ENCODE data around the gene KRT85.
"Not testable (repeated sequence)": the region's sequence is repeated elsewhere in the genome, so short reads cannot be mapped to it uniquely, and the experiment has no call there.

Gene KRT85

DNA sequence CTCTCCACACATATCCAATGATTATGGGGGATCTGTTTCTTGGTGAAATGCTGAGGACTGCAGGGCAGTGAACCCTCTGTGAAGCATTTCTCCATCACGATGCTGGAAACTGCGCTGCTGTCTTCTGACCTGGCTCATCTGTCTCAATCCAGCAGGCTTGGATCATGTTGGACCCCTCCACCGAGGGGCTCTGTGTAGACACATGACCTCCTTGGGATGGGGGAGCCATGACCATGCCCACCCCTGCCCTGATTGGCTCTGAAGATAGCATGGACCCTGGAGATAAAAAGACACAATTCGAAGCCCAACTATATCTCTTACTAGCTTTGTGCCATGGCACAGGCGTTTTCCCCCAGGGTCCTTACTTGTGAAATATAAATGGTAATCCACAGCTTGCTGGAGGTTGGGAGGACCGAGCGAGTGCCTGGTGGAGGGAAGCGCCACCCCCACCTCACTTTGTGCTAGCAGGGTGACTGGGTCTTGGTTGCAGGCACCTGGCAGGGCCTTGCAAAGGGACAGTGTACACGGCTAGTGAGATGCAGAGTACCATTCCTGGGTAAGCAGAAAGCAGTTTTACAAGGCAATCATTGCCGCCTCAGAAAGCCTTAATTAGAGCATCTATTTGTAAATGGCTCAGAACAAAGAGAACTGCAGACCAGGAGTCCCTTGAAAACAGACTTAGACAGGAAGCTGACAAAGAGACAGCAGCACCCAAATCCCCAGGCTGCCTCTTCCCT lies 43.7 kb downstream of the KRT85 start:
- DNase-seq (ENCODE audit: low read depth): no peak

DNA sequence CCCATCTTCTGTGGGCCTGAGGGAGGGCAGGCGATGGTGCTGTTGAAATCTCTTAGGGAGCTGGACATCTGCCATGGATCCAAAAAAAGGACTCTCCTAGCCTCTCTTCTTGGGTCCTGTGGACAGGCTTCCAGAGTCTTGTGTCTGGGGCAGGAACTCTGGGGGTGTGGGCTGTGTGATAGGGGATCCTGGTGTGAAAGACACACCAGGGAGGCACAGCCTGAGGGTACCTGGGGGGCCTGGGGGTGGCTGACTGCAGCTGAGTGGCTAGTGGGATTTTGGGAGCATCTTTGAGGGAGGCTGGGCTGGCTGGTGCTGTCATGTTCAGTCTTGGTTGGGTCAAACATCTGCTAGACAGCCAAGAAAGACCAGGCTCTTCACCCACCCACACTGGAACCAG lies 44.3 kb downstream of the KRT85 start:
- DNase-seq (ENCODE audit: low read depth): no peak

DNA sequence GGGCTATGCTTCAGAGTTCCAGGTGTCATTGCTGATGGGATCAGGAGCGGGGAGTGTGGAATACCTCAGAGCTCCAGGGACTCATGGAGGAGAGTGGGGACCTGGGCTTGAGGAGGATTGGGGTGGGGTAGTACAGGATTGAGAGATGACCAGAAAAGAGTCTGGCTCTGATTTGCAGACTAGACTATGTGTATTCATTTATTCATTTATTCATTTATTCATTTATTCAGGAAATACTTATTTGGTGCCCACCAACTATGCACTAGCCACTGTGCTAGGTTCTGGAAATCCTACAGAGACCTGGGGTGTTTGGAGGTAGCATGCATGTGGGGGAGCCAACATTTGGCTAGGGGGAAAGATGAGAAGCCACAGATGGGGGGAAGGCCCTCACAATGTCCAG lies 45.2 kb downstream of the KRT85 start:
- DNase-seq (ENCODE audit: low read depth): no peak

DNA sequence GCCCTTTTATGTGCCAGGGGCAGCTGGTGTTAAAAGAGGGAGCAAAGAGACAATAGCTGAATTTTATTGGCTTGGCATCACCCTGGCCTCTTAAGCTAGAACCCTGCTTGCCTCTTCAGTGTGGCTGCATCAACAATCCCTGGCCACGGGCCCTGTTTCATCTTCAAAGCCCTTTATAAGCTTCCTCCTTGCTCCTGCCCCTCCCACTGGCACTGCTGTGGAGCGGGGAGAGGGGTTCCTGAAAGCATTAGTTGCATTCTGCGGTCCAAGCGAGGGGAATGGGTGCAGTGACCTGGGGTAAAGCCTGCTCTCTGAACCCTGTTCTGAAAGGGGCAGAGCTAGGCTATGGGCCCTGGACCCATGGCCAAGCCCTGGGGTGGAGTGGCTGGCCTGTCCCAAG lies 45.9 kb downstream of the KRT85 start:
- DNase-seq (ENCODE audit: low read depth): no peak

DNA sequence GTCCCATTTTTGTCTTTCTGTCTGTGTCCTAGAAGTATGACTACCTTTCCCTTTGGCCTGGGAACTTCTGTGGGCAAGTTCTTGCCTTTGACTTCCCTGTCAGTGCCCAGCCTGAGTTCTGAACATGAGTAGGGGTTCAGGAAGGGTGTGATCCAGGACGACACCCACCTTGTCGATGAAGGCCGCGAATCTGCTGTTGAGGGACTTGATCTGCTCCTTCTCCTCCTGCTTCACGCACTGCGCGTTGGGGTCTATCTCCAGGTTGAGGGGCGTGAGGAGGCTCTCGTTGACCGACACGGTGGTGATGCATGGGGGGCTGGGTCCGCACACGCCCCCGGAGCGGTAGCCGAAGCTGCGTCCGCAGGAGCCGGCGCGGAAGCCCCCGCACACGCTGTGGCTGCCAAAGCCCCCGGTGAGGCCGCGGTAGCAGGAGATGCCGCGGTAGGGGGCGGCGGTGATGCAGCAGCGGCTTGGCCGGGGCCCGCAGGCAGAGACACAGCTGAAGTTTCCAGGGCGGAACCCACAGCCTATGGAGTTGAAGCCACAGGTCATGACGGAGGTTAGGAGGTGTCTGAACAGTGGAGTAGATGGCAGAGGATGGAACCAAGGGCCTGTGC lies 46.4 kb downstream of the KRT85 start, which contains the start of gene KRT83:
TSS of gene KRT83 (minus strand) at position 615 of the 617 bp plus-strand sequence. CDS start at position 552, 63 bp downstream.
- DNase-seq (ENCODE audit: low read depth): no peak

DNA sequence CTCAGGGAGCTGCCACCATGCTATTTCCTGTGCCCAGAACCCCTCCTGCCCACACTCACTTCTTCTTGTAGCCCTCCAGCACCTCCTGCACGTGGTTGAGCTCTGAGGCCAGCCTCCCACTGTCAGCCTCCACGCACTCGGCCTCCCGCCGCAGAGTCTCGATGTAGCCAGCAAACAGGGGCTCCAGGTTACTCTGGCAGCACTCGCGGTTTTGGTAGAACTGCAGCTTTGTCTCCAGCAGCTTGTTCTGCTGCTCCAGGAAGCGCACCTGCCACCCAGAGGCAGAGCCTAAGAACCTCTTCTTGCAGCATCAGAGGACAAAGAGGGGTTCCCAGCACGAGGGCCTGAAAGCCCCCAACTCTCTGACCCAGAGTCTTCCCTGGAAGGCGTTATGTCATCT lies 48.2 kb downstream of the KRT85 start:
- DNase-seq (ENCODE audit: low read depth): no peak

DNA sequence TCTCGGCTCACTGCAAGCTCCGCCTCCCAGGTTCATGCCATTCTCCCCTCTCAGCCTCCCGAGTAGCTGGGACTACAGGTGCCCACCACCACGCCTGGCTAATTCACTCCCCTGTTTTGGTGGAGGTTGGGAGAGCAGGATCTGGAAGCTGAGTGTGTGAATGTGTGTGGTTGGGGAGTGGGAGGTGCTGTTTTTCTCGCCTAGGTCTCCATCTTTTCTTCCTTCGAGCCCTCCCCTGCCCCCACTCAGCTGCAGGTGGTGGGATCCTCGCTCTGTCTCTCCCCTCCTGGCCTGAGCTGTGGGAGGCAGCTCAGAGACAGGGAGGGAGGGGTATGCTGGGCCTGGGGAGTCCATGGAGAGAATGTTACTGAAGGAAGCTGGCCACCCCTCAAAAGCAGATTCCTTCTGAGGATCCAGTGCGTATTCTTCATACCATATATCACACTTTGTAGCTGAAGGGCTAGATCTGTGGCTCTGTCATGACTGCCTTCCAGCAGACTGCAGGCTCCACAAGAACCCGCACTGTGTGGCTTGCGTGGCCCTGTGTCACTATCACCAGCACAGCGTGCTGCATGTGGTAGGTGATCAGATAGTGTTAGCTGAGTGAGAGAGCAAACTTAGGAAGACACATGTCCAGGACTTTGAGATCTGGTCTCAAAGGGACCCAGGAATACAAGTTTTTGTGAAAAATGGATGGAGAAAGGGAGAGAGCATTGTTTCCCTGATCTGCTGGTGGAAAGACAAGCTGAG lies 48.9 kb downstream of the KRT85 start:
- DNase-seq (ENCODE audit: low read depth): no peak

DNA sequence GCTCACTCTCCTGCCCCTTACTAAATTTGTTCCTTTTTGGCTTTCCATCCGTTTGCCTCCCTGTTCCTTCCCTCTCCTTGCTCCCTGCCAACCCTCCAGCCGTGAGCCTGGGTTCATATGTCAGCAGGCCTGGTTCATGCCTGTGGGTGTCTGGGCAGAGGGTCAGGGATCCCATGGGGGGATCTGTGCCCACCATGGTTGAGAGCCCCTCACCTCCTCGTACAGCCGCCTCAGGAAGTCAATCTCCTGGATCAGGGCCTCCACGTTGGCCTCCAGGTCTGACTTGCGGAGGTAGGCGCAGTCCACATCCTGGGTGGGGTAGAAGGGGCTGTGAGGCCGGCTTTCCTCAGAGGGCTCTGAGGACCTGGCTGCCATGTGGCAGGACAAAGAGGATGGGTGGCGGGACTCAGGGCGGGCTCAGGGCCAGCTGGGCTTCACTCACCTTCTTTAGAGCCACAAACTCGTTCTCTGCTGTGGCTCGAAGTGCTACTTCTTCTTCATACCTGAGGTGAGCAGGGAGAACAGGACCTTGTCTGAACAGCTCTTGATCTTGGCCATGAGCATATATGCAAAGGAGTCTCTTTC lies 49.7 kb downstream of the KRT85 start:
- no peak for DNase-seq (ENCODE audit: low read depth)

DNA sequence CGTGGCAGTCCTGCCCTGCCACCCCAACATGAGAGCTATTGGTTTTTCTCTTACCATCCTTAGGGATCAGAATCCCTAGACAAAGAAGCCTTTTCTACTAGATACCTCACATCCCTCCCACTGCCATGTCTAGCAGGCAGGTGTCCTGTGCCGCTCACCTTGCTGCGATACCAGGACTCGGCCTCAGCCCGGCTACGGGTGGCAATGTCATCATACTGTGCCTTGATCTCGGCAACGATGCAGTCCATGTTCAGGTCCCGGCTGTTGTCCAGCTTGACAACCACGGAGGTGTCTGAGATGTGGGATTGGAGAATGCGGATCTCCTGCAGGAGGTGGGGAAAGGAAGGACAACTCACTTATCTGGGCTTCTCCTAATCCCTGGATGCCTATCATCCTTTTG lies 50.6 kb downstream of the KRT85 start:
- no peak for DNase-seq (ENCODE audit: low read depth)

DNA sequence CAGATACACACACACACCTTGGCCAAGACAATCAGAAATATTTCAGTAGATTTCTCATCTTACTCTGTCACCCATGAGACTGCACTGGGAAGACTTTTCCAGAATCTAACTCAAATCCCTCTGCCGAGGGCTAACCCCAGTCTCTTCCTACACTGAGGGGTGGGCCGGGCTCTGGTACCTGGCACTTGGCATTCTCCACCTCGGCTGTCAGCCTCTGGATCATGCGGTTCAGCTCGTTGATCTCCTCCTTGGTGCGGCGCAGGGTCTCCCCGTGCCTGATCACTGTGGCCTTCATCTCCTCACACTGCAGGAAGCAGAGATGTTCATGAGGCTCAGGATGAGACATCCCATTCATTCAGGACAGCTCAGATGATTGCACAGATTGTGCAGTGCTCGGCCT lies 51.0 kb downstream of the KRT85 start:
- DNase-seq (ENCODE audit: low read depth): no peak

DNA sequence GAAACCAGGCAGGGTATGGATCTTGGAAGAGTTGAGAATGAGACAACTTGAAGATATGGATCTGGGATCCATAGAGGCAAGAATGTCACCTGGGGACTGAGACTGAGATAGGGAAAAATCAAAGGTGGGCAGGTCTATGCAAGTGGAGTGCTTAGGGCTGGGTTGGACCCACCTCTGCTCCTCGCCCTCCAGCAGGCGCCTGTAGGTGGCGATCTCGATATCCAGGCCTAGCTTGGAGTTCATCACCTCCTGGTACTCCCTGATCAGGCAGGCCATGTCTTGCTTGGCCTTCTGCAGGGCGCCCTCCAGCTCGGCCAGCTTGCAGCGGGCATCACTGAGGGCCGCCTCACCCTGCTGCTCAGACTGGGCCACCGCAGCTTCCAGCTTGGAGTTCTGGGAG lies 51.6 kb downstream of the KRT85 start:
- not testable (repeated sequence) for DNase-seq (ENCODE audit: low read depth)

DNA sequence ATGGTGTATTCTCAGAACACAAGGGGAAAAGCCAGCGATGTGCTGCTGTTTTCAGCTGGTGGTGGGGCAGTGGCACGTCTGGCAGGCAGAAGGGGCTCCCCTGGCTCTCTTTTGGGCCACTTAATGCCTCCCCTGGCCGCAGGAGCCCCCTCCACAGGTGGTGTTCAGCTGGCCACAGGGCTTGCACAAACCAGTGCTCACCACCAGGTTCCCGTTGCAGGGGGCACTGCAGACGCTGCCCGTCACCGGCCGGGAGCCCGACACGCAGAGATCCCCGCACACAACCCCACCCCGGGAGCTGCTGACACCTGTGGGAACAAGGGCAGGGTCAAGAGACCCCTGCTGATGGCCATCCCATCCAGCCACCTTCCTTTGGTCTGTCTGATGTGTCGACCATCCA lies 52.8 kb downstream of the KRT85 start:
- no peak for DNase-seq (ENCODE audit: low read depth)

DNA sequence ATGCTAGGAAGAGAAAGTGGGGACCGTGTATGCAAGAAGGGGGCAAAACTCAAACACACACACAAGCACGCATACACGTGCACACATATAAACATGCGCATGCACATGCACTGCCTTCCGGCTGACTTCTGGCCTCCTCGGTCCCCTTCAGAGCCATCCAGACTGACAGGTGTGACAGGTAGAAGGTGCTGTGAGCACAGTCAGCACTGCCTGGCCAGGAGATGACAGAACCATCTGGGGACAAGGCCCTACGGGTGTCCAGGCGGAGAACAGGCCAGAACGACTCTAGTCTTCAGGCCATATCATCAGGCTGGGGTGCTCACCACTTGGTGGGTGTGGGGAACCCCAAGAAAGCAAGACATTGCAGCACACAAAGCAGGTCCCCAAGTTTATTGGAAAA lies 53.4 kb downstream of the KRT85 start:
- no peak for DNase-seq (ENCODE audit: low read depth)

DNA sequence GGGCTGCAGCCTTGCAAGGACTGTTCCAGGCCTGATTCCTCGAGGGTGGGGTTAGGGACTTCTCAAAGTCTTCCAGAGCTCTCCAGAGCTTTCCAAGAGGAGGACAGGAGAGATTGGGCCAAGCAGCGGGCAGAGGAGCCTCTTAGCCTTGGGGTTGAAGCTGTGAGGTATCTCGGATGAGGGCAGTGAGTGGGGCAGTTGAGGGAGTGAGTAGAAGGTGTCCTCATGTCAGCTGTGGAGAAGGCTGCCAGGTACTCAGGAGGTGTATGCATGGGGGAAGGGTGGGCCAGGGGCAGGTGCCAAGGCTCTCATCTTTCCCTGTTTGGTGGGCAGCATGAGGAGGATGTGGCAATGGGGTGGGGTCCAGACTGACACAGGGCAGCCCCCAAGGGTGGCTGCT lies 53.8 kb downstream of the KRT85 start:
- DNase-seq (ENCODE audit: low read depth): no peak

DNA sequence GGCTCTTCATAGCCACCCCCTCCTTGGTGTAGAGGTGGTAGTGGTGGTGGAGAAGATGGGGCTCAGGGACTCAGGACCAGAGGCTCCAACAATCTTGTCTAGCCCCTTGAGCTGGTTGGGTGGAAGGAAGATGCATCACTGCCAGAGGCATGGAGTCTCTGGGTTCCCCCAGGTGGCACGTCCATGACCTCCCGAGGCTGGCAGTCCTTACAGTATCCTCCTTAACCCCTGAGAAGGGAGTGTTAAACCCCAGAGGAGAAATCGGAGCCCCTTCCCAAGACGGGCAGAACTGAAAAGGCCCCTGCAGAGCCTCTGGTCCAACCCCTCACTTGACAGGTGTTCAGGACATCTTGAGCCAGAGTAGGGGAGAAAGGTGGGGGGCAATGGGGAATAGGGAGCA lies 55.2 kb downstream of the KRT85 start:
- DNase-seq (ENCODE audit: low read depth): no peak

DNA sequence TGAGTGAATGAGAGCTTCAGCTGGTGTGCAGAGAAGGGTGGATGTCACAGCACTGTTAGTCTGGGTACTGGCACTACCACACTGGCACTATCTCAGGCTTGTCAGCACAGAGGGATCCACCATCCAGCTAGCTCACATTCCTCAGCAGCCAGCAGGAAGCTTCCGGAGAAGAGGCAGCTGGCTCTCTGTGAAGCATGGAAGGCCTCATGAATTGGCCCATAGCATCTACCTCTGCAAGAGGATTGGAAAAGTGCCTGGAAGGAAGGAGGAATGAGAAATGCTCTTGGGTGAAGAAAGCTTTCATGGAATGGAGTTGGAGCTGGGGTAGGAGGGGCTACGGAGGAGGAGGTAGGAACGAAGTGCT lies 56.0 kb downstream of the KRT85 start:
- no peak for DNase-seq (ENCODE audit: low read depth)

DNA sequence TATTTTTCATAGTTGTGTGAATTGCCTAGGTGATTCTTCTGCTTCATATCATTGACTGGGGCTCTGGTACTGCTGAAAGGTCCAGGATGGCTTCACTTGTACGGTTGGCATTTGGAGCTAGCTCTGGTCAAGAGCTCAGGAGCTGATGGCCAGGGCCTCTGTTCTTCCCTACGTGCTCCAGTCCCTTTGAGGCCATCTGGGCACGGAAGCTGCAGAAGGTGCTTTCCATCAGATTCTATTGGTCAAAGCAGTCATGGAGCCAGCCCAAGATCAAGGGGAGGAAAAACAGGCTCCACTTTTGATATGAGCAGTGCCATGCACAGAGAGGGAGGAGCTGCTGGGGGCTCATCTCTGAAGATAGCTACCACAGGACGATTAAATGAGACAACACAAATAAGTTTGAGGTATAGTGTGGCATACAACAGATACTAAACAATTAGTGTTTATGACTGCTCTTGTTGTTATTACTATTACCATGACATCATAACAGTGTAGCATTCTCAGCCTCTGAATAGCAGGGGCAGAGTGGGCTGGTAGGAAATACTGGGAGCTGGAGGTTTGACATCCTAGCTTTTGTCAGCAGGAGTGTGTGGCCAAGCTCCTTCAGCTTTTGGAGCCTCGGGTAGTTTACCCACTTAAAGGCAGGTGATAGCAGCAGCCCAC lies 56.5 kb downstream of the KRT85 start:
- DNase-seq (ENCODE audit: low read depth): no peak

All from stimulated activated CD8-positive, alpha-beta memory T cell treated with anti-CD3 and anti-CD28 coated beads, Interleukin-7, amount 100 ng/mL, for 24 hours (primary cell).